T-helper 17 cell (primary cell): ENCODE measurements around the gene SELENBP1. TPM values are rescaled to one million over a fixed set of nuclear protein-coding genes. Genes with fewer than 3 reads are reported as not detected.
"Not testable (repeated sequence)": the region's sequence is repeated elsewhere in the genome, so short reads cannot be mapped to it uniquely, and the experiment has no call there.

Experiments
- ATAC-seq: fragments of 150-1000 bp; cut with Tn5 transposase; 2 replicates; pipeline ENCODE4 v1.10.0; 2021; ENCODE audit warnings: mild to moderate bottlenecking, moderate library complexity
- DNase-seq, 3 donors: peaks; one replicate each; pipeline versions ENCODE4 v3.0.0 to v3.0.0-alpha.2; 2020 to 2021
- H3K9me3 ChIP-seq: one replicate; pipeline ENCODE4 v1.7.0; 2013; ENCODE audit warnings: low read length, mild to moderate bottlenecking; ENCODE audit not compliant: control insufficient read depth, poor library complexity, severe bottlenecking
- H3K27ac Mint-ChIP-seq: one replicate; pipeline ENCODE4 v1.8.0; 2022; ENCODE audit warnings: mild to moderate bottlenecking, moderate library complexity, mixed read lengths
- H3K27me3 Mint-ChIP-seq: one replicate; pipeline ENCODE4 v1.8.0; 2022; ENCODE audit warnings: mixed read lengths
- H3K36me3 Mint-ChIP-seq: one replicate; pipeline ENCODE4 v1.8.0; 2022; ENCODE audit warnings: low read depth, mixed read lengths
- H3K4me1 Mint-ChIP-seq: one replicate; pipeline ENCODE4 v1.8.0; 2022; ENCODE audit warnings: mild to moderate bottlenecking, mixed read lengths
- H3K4me3 Mint-ChIP-seq: one replicate; pipeline ENCODE4 v1.8.0; 2022; ENCODE audit warnings: mild to moderate bottlenecking, moderate library complexity, mixed read lengths
- total RNA-seq, 4 donors: library from RNA in 2 of 4; stranded (reverse) in 2 of 4; gene quantifications; one replicate each; pipeline ENCODE4 v1.2.3 and lab custom pipeline; 2022 to 2026

The SELENBP1 gene
- total RNA-seq, 2 donors from 2014 or later = not detected

DNA sequence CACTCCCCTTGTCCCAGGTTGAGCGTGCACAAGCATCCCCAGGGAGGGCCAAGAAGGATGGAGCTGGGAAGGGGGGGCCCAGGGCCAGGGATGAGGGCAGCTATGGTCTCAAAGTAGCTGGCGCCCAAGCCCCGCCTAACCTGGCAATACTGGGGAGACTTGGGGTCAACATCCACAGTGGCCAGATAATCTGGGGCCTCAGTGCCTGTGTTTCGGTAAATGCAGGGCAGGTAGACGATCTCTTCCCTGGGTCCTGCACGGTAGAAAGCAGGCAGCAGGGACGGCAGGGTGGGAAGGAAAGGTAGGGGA, 3.2 kb downstream of the SELENBP1 start:
- H3K9me3 ChIP-seq = no peaks in the 10 kb centered on the region
- ATAC-seq (no peak), DNase-seq (no peak)
- peaks cover 6% of the 10 kb centered on the region for H3K4me1 Mint-ChIP-seq
- H3K36me3 Mint-ChIP-seq = no peaks in the 10 kb centered on the region
- no peak overlapping the region for H3K27ac Mint-ChIP-seq
- no peak overlapping the region for H3K4me3 Mint-ChIP-seq
- H3K27me3 Mint-ChIP-seq = peaks cover 2% of the 10 kb centered on the region

DNA sequence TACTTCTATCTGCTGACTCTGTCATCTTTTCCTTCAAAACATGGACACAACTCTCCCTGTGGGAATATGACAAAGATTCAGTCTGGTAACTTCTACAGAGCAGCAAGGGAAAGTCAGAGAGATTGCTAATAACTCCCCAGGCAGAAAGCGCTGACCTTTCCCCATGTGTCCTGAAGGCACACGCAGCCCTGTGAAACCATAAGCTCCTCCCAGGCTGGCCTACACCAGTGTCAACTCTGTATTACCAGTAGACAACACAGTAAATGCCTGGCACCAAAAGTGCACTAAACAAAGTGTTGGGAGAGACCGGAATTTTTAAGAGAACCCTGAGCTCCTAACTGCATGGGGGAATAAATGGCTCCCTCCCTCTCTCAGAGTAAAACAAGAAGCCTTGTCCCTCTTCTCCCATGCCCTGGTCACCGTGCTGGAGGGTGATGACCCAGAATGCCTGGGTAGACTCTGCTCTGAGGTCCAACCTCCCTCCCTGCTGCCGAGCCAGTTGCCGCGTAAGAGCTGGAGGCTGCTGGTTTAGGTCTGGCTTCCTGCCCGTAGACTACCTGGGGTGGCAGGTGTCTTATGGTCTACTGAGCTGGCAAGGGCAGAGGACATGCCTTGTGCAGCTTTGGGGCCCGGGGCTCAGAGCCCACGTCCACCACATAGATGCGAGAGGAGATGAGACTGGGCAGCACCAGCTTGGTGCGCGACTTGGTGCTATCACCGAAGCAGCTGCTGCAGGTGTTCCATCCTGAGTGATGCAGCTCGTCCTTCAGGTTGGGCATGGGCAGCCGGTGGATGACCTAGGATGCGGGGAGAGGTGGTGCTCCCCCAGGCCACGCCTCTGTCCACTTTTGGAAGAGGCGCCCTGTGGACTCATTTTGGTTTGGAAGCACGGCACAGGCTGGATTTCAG, 3.9 kb downstream of the SELENBP1 start:
- Mint-ChIP-seq H3K36me3 (no peaks in the 10 kb centered on the region), H3K27ac (no peak overlapping the region), H3K4me3 (no peak overlapping the region), H3K4me1 (peaks cover 2% of the 10 kb centered on the region), H3K27me3 (peaks cover 8% of the 10 kb centered on the region)
- DNase-seq (no peak), ATAC-seq (no peak)
- no peaks in the 10 kb centered on the region for H3K9me3 ChIP-seq

DNA sequence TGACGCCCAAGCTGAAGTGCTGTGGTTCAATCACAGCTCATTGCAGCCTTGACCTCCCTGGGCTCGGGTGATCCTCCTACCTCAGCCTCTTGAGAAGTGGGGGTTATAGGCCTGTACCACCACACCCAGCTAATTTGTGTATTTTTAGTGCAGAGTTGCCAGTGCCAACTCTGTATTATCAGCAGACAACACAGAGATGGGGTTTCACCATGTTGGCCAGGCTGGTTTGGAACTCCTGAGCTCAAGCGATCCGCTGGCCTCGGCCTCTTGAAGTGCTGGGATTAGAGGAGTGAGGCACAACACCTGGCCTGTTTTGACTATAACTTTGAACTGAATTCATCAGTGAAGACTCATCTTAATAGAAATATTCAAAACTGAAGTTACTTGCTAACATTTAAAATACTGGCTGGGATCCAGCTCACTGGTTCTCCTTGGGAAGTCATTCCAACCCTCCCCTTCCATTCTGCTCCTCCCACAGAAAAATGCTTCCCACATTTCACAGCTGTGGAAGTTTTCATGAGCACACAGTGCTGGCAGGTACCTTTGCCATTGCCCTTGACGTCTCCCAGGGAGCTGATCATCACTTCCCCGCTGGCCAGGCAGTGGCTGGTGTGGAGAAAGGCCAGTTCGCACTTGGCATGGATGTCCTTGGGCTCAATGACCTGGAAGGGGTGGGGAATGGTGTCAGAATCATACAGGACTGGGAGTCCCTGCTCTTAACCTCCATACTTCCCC, 4.7 kb downstream of the SELENBP1 start:
- Mint-ChIP-seq H3K27ac (no peak overlapping the region), H3K27me3 (peaks cover 10% of the 10 kb centered on the region), H3K4me3 (no peak overlapping the region), H3K4me1 (peaks cover 2% of the 10 kb centered on the region), H3K36me3 (no peaks in the 10 kb centered on the region)
- DNase-seq = no peak
- H3K9me3 ChIP-seq = no peaks in the 10 kb centered on the region
- ATAC-seq = no peak

DNA sequence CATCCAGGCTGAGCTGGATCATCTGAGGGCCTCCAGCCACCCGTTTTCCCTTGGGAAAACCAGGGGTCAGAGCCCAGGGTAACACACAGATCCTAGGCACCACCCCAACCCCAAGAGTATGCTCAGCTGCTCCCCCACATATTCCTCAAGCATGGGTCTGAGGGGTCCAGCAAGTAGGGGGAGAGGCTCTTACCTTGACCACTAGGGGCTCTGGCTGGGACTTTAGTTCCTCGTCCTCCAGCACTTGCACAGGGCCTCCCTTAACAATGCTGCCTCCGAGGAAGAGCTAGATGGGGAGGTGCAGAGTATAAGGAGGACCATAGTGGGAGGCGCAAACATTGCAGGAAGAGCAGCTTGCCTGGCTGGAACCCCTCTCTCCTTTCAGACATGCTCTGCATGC, 7.5 kb downstream of the SELENBP1 start:
- H3K9me3 ChIP-seq = no peaks in the 10 kb centered on the region
- H3K36me3 Mint-ChIP-seq = peaks cover 2% of the 10 kb centered on the region
- ATAC-seq (no peak), DNase-seq (no peak)
- H3K27ac Mint-ChIP-seq = no peak overlapping the region
- H3K4me1 Mint-ChIP-seq = peaks cover 2% of the 10 kb centered on the region
- no peak overlapping the region for H3K4me3 Mint-ChIP-seq
- peaks cover 10% of the 10 kb centered on the region for H3K27me3 Mint-ChIP-seq

DNA sequence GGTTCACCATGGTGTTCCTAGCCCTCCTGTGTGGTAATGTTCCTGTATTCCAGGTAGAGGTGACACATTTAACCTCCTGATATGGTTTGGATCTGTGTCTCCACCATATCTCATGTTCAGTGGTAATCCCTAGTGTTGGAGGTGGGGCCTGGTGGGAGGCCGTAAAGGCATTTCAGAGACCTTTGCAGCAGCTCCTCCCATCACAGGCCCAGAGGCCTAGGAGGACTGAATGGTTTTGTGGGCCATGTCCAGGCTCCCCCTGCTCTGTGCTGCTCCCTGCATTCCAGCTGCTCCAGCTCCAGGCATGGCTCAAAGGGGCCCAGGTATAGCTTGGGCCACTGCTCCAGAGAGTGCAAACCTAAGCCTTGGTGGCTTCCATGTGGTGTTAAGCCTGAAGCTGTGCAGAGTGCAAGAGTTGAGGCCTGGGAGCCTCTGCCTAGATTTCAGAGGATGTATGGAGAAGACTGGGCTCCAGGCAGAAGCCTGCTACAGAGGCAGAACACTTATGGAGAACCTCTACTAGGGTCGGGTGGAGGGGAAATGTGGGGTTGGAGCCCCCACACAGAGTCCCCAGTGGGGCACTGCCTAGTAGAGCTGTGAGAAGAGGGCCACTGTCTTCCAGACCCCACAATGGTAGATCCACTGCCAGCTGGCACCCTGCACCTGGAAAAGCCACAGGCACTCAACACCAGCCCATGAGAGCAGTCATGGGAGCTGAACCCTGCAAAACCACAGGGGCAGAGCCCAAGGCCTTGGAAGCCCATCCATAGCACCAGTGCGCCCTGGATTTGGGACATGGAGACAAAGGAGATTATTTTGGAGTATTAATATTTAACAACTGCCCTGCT, 10.0 kb downstream of the SELENBP1 start:
- Mint-ChIP-seq H3K36me3 (peaks cover 2% of the 10 kb centered on the region), H3K4me3 (no peak overlapping the region), H3K4me1 (peaks cover 2% of the 10 kb centered on the region), H3K27me3 (peaks cover 10% of the 10 kb centered on the region), H3K27ac (no peak overlapping the region)
- no peak for DNase-seq
- no peaks in the 10 kb centered on the region for H3K9me3 ChIP-seq
- no peak for ATAC-seq

DNA sequence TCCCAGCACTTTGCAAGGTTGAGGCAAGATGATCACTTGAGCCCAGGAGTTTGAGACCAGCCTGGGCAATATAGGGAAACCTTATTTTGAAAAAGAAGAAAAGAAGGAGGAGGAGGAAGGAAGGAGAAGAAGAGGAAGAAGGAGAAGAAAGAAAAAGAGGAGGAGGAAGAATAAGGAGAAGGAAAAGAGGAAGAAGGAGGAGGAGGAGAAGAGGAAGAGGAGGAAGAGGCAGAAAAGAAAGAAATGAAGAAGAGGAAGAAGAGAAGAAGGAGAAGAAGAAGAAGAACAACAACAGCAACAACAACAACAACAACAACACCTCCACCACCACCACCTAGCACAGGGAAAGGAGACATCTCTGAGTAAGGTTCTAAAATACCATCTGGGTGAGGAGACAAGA, 10.6 kb downstream of the SELENBP1 start:
- Mint-ChIP-seq H3K36me3 (peaks cover 2% of the 10 kb centered on the region), H3K4me3 (no peak overlapping the region), H3K4me1 (peaks cover 2% of the 10 kb centered on the region), H3K27me3 (peaks cover 10% of the 10 kb centered on the region), H3K27ac (peak overlapping the region; percentile 0)
- ATAC-seq = no peak
- no peak for DNase-seq
- no peaks in the 10 kb centered on the region for H3K9me3 ChIP-seq

DNA sequence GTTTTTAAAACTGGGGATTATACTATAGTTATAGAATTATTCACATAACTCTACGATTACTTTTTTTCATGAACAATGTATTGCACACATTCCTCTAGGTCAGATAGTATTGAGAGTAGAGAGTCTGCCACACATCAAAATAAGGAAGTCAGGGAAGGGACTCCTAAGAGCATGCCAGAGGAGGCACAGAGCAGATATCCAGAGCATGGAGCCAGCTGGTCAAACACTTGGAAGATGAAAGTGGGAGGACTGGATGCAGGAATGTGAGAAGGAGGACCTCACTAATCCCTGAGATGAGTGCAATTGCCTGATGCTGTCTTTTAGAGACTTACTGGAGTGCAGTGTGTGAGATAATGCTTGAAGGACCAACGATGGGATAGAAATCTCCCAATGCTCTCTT, 15.8 kb downstream of the SELENBP1 start:
- Mint-ChIP-seq H3K27me3 (no peaks in the 10 kb centered on the region), H3K4me1 (no peaks in the 10 kb centered on the region), H3K36me3 (no peaks in the 10 kb centered on the region), H3K27ac (no peak overlapping the region), H3K4me3 (no peak overlapping the region)
- no peaks in the 10 kb centered on the region for H3K9me3 ChIP-seq
- DNase-seq (no peak), ATAC-seq (no peak)

DNA sequence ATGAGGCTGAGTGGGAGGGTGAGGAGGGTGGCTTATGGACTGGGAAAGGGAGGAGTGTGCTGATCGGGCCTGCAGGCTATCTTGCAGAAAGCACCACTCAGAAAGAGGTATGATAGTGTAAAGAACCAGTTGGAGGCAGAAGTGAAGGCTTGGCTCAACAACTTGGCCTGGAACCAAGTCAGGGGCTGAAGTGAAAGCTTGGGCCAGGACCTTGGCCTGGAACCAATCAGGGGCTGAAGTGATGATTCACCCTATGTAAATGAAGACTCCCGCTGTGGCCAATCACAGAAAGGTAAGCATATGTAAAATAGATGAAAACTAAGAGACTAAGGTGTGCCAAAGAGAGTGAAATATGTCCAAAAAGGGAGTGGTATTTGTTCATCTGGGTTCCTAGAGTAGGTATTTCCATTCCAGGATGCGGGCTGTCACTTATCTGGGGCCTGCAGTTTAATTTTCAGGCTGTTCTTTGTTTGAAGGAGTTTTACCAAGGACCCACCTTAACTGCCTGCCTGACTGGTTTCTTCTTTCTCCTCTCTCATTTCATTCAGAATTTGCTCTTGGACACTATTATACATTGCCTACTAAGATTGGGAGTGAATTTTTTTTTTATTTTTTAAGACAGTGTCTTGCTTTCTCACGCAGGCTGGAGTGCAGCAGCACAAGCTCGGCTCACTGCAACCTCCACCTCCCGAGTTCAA, 20.3 kb downstream of the SELENBP1 start:
- Mint-ChIP-seq H3K36me3 (no peaks in the 10 kb centered on the region), H3K4me1 (peaks cover 6% of the 10 kb centered on the region), H3K27me3 (no peaks in the 10 kb centered on the region), H3K27ac (no peak overlapping the region), H3K4me3 (no peak overlapping the region)
- ATAC-seq (no peak), DNase-seq (no peak)
- no peaks in the 10 kb centered on the region for H3K9me3 ChIP-seq

DNA sequence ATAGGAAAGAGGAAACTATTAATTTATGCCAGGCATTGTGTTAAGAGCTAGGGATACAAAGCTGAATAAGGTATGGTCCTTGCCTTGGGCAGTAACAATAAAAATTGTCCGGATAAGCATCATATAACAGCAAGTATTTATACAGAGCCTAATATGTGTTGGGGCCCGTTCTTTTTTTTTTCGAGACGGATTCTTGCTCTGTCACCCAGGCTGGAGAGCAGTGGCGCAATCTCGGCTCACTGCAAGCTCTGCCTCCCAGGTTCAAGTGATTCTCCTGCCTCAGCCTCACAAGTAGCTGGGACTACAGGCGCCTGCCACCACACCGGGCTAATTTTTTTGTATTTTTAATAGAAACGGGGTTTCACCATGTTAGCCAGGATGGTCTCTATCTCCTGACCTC, 22.2 kb downstream of the SELENBP1 start:
- H3K4me1 Mint-ChIP-seq = peaks cover 22% of the 10 kb centered on the region
- H3K4me3 Mint-ChIP-seq, H3K27me3 Mint-ChIP-seq, H3K36me3 Mint-ChIP-seq, H3K27ac Mint-ChIP-seq, H3K9me3 ChIP-seq, DNase-seq, ATAC-seq: not testable (repeated sequence)

DNA sequence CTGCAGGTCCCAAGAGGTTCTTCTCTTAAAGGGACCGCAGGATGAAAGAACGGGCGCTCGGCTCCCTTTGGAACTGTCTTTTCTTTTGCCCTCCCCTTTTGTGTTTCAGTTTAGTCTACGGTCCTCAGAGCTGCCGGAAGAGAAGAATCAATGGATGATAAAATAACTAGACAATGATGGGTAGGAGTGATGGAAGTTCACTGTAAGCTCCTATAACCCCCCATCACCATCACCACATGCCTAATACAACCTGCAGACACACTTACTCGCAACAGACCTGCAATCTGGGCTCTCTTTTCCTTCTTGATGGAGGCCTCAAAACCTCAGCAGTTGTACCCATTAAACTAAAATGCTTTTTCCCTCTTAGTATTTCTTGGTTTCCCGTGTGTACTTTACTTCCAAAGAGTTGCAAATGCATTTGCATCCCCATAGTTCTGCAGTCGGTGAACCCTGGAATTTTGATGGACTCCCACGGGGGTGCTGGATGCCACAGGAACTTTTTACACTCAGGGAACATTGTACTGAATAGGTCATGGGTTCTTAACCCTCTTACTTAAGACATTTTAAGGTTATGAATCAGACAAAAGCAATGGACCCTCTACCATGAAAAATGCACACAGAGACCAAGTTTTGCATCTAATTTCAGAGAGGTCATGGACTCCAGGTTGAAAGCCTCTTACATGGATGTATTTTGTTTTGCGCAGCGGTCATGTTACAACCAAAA, 24.8 kb downstream of the SELENBP1 start:
- DNase-seq (no peak), ATAC-seq (no peak)
- peaks cover 10% of the 10 kb centered on the region for H3K36me3 Mint-ChIP-seq
- no peaks in the 10 kb centered on the region for H3K9me3 ChIP-seq
- peak overlapping the region; percentile 99 for H3K4me3 Mint-ChIP-seq
- H3K27ac Mint-ChIP-seq = peak overlapping the region; percentile 100
- peaks cover 25% of the 10 kb centered on the region for H3K4me1 Mint-ChIP-seq
- H3K27me3 Mint-ChIP-seq = no peaks in the 10 kb centered on the region

DNA sequence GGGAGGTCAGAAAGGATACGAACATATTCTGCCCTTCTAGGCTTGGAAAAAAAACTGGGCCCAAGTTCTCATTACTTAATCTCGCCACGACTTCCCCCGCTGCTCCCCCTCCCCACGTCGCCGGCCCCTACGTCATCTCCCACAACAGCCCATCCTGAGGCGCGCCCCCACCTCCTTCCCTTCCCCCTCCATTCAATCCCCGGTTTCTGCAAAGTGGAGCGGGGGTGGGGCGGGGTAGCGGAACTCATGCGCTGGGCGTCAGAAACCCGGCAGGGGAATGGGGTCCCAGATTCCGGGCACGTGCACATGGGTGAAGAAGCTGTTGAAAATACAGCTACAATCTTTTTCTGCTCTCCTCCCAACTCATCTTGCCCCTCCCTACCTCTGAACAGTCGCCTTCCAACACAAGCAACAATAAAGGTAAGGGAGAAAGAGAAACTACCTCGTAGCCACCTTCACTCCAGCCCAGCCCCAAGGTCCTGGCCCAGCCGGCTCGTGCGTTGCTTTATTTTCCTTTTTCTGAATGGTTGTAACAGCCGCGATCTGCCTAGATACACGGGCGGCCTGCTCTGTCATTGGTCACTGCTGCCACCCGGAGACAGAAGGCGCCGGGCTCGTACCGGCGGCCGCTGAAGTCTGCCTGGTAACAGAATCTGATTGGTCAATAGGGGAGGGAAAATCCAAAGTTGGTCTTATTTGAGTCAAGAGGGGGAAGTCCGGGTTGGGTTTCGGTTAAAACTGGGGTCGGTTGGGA, 25.6 kb downstream of the SELENBP1 start, which contains the start of gene RFX5:
Gene RFX5, minus strand, starts transcription at position 484 of the 754 bp plus-strand sequence. CDS start 932 bp downstream, outside the sequence.
- no peaks in the 10 kb centered on the region for H3K27me3 Mint-ChIP-seq
- H3K4me1 Mint-ChIP-seq = peaks cover 26% of the 10 kb centered on the region
- no peaks in the 10 kb centered on the region for H3K9me3 ChIP-seq
- H3K4me3 Mint-ChIP-seq = peak within 1 kb of the TSS; percentile 99
- DNase-seq (peak; percentile 83 to 92 (median 86)), ATAC-seq (peak; percentile 92)
- H3K27ac Mint-ChIP-seq = peak within 1 kb of the TSS; percentile 100
- peaks cover 13% of the 10 kb centered on the region for H3K36me3 Mint-ChIP-seq
